GM23338 (cell line): ENCODE data around the gene IQCC.

ENCODE experiments used
- CREB1 ChIP-seq: fragments of 250-450 bp; sonication (Bioruptor Pico); IDR thresholded peaks from 2 replicates; pipeline ENCODE4 v1.5.0; 2020; ENCODE audit warnings: low read depth, mild to moderate bottlenecking, moderate library complexity
- EZH2phosphoT487 ChIP-seq: fragments of 200-600 bp; sonication (generic); IDR thresholded peaks from one replicate; pipeline ENCODE4 v1.8.1; 2018; ENCODE audit warnings: antibody characterized with exemption; ENCODE audit not compliant: unreplicated experiment
- ZNF114 ChIP-seq: fragments of 250-450 bp; sonication (Bioruptor Pico); IDR thresholded peaks from 2 replicates; pipeline ENCODE4 v1.5.0; 2020; ENCODE audit warnings: mild to moderate bottlenecking, moderate library complexity
- TF ChIP-seq, protein P1 (sequence below), 2 experiments: fragments of 200-600 bp in 1 of 2; sonication (generic) in 1 of 2; conservative IDR thresholded peaks; 2 replicates each; pipeline versions ENCODE4 v1.5.1 to v1.6.1; 2016 to 2017; ENCODE audit warnings: antibody characterized with exemption in 2 of 2, low read depth in 2 of 2, mild to moderate bottlenecking in 2 of 2, moderate library complexity in 1 of 2

DNA sequence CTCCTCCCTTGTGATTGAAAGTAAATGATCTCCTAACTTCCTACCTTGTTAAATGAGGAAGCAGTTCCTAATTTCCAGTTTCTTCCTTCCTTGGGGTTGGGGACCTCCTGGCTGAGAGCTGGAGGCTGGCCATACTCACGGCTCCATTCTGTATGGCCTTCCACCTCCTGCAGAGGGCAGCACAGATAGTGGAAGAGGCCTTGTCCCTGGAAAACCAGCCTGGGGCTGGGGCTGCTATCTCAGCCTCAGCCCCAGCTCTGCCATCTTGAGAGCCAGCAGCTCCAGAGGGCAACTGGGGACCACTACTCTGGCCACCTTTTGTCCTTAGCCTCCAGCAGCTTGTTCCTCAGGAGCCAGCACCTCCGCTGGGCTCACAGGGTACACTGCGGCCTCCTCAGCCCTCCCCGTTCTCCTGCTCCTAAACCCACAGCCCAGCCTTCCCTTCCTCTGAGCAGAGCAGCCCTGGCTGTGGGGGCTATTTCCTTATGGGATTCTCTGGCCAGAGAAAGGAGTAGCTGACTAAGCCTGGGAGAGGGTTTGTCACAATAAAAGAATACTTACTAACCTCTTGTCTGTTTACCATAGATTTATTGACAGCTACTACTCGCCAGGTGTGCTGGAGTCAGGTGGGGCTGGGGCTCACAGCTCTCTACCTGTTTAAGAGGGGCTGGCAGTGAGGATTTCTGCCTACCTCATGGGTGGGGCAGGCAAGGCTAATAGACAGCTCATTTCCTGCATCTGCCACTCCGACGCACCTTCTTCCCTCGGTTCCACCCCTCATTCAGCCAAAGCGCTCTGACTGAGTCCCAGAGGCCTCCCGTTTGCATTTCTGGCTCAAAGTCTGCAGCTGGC, 10.4 kb downstream of the IQCC start:
- TF ChIP-seq, protein P1, sequence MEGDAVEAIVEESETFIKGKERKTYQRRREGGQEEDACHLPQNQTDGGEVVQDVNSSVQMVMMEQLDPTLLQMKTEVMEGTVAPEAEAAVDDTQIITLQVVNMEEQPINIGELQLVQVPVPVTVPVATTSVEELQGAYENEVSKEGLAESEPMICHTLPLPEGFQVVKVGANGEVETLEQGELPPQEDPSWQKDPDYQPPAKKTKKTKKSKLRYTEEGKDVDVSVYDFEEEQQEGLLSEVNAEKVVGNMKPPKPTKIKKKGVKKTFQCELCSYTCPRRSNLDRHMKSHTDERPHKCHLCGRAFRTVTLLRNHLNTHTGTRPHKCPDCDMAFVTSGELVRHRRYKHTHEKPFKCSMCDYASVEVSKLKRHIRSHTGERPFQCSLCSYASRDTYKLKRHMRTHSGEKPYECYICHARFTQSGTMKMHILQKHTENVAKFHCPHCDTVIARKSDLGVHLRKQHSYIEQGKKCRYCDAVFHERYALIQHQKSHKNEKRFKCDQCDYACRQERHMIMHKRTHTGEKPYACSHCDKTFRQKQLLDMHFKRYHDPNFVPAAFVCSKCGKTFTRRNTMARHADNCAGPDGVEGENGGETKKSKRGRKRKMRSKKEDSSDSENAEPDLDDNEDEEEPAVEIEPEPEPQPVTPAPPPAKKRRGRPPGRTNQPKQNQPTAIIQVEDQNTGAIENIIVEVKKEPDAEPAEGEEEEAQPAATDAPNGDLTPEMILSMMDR (conservative IDR thresholded peaks at IDR 0.05; ENCODE audit: low read depth in 2 of 2): peak; percentile 83 to 92
- TF ChIP-seq ZNF114 (CRISPR knock-in tag): no peak
- no peak for TF ChIP-seq EZH2phosphoT487
- TF ChIP-seq CREB1 (CRISPR knock-in tag): no peak
